HFF-Myc (cell line): ENCODE measurements around the gene FAM151A.

Experiments
- DNase-seq: peaks from one replicate; pipeline ENCODE4 v3.0.0-alpha.2; 2011; ENCODE audit warnings: low read depth; ENCODE audit errors: extremely low read depth
- H3K4me3 ChIP-seq: replicated peaks from 2 replicates; pipeline ENCODE4 v1.5.1; 2011; ENCODE audit warnings: low read depth, mild to moderate bottlenecking, control low read depth, low read length
- TF ChIP-seq, protein P1 (sequence below): IDR thresholded peaks from 2 replicates; pipeline ENCODE4 v1.5.1; 2012; ENCODE audit warnings: mild to moderate bottlenecking, low read depth, low read length, control low read depth; ENCODE audit errors: missing control alignments

Gene FAM151A

DNA sequence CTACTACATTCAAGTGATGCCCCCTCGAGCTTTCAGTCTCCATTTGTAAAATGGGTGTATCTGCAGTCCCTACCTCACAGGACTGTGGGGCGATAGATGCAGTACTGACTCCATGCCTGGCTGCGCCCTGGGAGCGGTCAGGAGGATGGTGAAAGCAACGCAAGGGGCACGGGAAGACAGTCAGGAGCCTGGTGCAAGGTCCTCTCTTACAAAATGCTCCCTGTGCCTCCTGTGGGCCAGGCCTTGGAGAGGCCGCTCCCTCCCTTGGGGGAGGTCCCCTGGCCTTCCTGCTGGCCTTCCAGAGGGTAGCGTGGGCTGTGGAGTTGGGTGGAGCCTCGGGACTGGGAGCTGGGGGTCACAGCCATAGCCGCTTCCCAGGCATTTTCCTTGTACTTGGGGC, 21.6 kb downstream of the FAM151A start:
- no peak overlapping the region for H3K4me3 ChIP-seq
- no peak for DNase-seq
- TF ChIP-seq, protein P1, sequence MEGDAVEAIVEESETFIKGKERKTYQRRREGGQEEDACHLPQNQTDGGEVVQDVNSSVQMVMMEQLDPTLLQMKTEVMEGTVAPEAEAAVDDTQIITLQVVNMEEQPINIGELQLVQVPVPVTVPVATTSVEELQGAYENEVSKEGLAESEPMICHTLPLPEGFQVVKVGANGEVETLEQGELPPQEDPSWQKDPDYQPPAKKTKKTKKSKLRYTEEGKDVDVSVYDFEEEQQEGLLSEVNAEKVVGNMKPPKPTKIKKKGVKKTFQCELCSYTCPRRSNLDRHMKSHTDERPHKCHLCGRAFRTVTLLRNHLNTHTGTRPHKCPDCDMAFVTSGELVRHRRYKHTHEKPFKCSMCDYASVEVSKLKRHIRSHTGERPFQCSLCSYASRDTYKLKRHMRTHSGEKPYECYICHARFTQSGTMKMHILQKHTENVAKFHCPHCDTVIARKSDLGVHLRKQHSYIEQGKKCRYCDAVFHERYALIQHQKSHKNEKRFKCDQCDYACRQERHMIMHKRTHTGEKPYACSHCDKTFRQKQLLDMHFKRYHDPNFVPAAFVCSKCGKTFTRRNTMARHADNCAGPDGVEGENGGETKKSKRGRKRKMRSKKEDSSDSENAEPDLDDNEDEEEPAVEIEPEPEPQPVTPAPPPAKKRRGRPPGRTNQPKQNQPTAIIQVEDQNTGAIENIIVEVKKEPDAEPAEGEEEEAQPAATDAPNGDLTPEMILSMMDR = no peak

DNA sequence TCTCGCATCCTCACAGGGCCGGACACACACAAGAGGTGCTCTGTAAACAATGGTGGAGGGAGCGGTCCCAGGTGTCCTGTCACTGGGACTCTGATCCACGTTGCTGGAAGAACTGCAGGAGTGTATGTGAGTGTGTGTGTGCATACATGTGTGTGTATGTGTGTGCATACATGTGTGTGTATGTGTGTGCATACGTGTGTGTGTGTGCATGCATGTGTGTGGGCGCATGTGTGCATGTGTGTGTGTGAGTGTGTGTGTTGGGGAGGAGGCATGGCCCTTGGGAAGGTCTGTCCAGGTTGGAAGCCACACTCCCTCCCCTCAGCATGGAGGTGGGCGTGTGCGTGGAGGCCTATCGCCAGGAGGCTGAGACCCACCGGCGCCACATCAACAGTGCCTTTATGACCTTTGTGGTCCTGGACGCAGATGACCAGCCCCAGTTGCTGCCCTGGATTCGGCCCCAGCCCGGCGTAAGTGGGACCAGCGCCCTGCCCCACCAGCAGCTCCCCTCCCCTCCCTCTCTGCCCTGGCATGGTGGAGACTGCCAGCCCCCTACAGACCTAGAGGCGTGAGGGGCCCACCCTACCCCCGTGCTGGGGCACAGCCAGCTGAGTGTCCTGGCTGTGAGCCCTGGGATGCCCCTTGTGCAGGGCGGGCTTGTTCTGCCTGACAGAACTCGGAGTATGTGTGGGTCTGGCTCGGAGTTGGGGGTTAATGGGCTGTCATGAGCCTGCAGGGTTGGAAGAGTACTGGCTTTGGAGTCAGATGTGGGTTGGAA, 22.2 kb downstream of the FAM151A start:
- TF ChIP-seq, protein P1 = no peak
- H3K4me3 ChIP-seq = no peak overlapping the region
- DNase-seq = no peak

DNA sequence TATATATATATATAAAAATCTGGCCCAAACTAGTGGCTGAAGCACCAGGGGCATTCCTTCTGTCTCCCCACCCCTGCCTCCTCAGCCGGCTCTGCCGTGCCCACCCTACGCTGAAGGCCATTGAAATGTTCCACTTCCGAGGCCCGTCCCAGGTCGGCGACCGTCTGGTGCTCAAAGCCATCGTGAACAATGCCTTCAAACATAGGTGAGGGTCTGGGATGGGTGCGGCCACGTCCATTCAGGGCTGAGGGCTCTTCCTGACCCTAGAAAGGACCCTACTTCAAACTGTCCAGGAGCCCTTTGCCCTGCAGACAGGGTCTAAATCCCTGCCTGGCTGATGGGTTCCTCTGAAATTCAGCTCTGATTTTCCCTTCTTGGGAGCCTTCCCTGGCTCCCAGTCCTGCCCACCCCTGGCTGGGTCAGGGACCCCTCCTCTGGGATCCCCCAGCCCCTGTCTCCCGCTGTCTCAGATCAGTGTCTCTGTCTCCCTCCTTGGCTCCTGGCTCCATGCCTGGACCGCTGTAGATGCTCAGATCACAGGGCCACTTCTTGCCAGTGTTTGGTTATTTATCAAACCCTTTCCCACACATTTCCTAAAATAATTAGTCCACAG, 24.0 kb downstream of the FAM151A start:
- DNase-seq = no peak
- no peak overlapping the region for H3K4me3 ChIP-seq
- TF ChIP-seq, protein P1 = no peak

DNA sequence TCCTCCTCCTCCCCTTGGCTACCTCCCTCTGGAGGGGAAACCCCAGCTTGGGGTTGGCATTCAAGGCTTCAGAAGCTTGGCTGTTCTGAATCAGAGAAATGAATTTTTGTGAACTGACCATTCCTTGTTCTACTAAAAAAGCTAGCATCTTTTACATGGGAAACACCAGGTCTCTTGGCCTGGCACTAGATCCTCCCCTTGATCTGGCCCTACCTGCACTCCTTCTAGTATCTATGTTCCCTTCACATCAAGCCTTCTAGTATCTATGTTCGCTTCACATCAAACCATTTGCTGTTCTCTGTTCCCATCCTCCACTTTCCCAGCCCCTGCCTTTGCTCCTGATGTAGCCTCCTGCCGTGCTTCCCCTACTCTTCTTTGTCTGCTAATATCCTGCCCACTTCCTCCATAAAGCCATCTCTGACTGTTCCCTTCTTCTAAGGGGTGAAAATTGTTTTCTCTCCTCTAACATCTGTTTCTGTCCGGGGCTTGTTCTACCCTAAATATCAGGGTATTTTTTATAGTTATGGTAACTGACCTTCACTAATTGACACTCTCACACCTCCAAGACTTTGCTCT, 25.8 kb downstream of the FAM151A start:
- no peak overlapping the region for H3K4me3 ChIP-seq
- no peak for DNase-seq
- TF ChIP-seq, protein P1 = no peak

DNA sequence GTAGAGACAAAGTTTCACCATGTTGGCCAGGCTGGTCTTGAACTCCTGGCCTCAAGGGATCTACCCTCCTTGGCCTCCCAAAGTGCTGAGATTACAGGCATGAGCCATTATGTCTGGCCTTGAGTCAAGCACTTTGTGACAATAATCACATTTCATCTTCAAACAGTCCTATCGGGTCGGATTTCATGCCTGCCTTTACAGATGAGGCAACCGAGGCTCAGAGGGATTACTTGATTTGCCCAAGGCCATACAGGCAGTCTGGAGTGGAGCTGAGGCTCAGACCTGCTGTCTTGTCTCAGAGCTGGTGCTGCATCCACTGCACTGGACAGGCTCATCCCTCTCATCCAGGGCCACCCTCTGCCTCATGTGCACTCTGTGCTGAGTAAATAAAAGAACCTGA, 26.6 kb downstream of the FAM151A start:
- H3K4me3 ChIP-seq = no peak overlapping the region
- DNase-seq = no peak
- TF ChIP-seq, protein P1 = no peak

DNA sequence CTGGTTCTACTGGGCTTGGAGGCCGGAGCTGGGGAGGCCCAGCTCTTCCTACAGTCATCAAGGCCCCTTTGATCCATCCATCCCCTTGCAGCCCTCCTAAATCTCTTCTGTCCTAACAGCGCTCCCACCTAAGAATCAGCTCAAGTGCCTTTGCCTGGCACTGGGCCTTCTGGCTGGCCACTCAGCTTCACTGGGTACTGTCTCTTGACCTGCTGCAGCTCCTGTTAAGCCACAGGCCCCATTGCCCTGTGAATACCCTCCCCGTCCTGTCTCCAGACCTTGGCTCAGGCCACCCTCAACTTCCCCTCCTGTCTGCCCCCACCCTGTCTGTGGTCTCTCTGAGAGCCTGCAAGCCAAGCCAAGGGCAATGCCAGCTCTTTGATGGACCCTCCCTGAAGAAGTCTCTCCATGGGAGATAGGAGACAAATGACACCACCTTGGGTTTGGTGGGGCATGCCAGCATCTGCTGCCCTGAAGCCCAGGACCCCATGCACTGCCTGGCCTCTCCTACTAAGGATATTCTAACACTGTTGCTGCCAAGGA, 27.3 kb downstream of the FAM151A start:
- DNase-seq = no peak
- no peak overlapping the region for H3K4me3 ChIP-seq
- TF ChIP-seq, protein P1 = no peak
